DOHH2 (cell line): Measurements from ENCODE around the gene MACROH2A2.

Experiments used
- EZH2phosphoT487 ChIP-seq: fragments of 200-600 bp; sonication (generic); IDR thresholded peaks from 2 replicates; pipeline ENCODE4 v1.6.1; 2017; ENCODE audit warnings: borderline replicate concordance, mild to moderate bottlenecking, antibody characterized with exemption, low read length, moderate library complexity, mixed read lengths
- TF ChIP-seq, protein P1 (sequence below): fragments of 200-600 bp; sonication (generic); IDR thresholded peaks from one replicate; pipeline ENCODE4 v1.5.1; 2014; ENCODE audit warnings: antibody characterized with exemption, mild to moderate bottlenecking, low read depth, low read length; ENCODE audit not compliant: poor library complexity, severe bottlenecking

DNA sequence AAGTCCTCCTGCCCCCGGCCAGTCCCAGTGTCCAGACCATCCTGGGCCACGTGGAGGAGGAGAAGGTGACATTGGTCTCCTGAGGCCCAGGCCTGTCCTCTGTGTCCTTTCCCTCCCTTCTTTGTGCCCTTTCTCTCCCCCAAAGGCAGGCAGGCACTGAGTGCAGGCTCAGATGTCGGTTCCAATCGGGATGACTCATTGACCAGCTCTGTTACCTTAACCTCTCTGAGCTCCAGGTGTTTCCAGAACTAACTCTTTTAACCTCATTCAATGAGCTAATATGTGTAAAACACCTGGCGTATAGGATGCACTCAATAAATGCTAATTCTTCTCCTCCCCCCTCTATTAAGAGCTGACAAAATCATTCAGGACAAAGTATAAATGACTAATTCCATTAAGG is 25.7 kb downstream of the MACROH2A2 start:
- TF ChIP-seq, protein P1, sequence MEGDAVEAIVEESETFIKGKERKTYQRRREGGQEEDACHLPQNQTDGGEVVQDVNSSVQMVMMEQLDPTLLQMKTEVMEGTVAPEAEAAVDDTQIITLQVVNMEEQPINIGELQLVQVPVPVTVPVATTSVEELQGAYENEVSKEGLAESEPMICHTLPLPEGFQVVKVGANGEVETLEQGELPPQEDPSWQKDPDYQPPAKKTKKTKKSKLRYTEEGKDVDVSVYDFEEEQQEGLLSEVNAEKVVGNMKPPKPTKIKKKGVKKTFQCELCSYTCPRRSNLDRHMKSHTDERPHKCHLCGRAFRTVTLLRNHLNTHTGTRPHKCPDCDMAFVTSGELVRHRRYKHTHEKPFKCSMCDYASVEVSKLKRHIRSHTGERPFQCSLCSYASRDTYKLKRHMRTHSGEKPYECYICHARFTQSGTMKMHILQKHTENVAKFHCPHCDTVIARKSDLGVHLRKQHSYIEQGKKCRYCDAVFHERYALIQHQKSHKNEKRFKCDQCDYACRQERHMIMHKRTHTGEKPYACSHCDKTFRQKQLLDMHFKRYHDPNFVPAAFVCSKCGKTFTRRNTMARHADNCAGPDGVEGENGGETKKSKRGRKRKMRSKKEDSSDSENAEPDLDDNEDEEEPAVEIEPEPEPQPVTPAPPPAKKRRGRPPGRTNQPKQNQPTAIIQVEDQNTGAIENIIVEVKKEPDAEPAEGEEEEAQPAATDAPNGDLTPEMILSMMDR = no peak
- no peak for TF ChIP-seq EZH2phosphoT487
